HEK293 (cell line): ENCODE data around the gene VSTM2L.

Experiments
- MEIS1 ChIP-seq: sonication (generic); formaldehyde crosslinking; IDR thresholded peaks from 2 replicates; pipeline ENCODE4 v1.8.1; 2022; ENCODE audit warnings: missing genetic modification reagents, mild to moderate bottlenecking, borderline replicate concordance
- ZNF354C ChIP-seq: fragments of 450-650 bp; formaldehyde crosslinking; IDR thresholded peaks from 2 replicates; pipeline ENCODE4 v1.5.1; 2016; ENCODE audit warnings: missing biosample characterization, missing genetic modification characterization, low read depth, borderline replicate concordance
- ZNF561 ChIP-seq: fragments of 450-650 bp; IDR thresholded peaks from 2 replicates; pipeline ENCODE4 v1.5.1; 2018; ENCODE audit warnings: missing biosample characterization, missing genetic modification characterization, borderline replicate concordance
- ZNF76 ChIP-seq: fragments of 450-650 bp; formaldehyde crosslinking; IDR thresholded peaks from 2 replicates; pipeline ENCODE4; 2016; ENCODE audit warnings: low read depth, missing biosample characterization, missing genetic modification characterization, borderline replicate concordance
- ZNF776 ChIP-seq: fragments of 450-650 bp; formaldehyde crosslinking; IDR thresholded peaks from 2 replicates; pipeline ENCODE4 v1.5.0; 2017; ENCODE audit warnings: missing biosample characterization, missing genetic modification characterization, borderline replicate concordance

DNA sequence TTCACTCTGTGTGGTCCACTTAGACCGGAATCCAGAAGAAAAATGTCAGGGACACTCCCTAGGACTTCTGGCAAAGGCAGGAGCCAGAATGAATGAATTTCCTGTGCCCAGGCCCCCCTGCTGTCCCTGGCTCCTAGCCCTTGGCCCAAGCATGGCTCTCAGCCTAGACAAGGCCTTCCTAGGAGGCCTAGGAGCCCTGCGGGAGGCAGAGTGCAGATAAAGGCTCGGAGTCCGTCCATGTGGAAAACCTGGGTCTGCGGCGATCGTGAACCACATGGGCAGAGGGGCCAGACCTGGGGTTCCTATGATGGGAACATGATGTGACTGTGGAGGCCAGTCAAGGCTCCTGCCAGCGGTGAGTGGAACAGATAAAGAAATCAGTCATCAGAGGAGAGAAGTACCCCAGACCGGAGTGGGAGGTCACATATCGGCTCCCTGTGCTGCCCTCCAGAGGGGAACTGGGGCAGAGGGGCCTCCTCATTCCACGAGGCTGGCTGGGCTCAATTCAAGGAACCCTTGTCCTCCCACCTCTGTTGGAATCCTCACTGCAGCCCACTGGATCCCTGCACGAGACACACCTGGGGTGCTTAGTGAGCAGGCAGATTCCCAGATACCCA is 5.9 kb upstream of the VSTM2L start:
- TF ChIP-seq ZNF561 (tag by site-specific recombination), result no peak
- TF ChIP-seq ZNF354C (tag by site-specific recombination), result no peak
- TF ChIP-seq MEIS1 (CRISPR knock-in tag), result no peak
- no peak for TF ChIP-seq ZNF776 (tag by site-specific recombination)
- TF ChIP-seq ZNF76 (tag by site-specific recombination), result no peak
